Ureter (tissue), 1 donor: ENCODE measurements around the gene LY6G6D. TPM values are rescaled to one million over a fixed set of nuclear protein-coding genes. Genes with fewer than 3 reads are reported as not detected.
A peak's percentile ranks its signal among the peaks of the same experiment; 100 is the strongest.

Experiments used
- DNase-seq: peaks from one replicate; pipeline ENCODE4 v3.0.0-alpha.2; 2020; ENCODE audit warnings: low spot score
- total RNA-seq: library from RNA; stranded (reverse); gene quantifications from one replicate; pipeline ENCODE4 v1.2.4, GENCODE V29; 2023
- donor health status: DM: yes; HTN: yes; CAD: no.

LY6G6D gene
- total RNA-seq, 1 donor from 2014 or later, result not detected

DNA sequence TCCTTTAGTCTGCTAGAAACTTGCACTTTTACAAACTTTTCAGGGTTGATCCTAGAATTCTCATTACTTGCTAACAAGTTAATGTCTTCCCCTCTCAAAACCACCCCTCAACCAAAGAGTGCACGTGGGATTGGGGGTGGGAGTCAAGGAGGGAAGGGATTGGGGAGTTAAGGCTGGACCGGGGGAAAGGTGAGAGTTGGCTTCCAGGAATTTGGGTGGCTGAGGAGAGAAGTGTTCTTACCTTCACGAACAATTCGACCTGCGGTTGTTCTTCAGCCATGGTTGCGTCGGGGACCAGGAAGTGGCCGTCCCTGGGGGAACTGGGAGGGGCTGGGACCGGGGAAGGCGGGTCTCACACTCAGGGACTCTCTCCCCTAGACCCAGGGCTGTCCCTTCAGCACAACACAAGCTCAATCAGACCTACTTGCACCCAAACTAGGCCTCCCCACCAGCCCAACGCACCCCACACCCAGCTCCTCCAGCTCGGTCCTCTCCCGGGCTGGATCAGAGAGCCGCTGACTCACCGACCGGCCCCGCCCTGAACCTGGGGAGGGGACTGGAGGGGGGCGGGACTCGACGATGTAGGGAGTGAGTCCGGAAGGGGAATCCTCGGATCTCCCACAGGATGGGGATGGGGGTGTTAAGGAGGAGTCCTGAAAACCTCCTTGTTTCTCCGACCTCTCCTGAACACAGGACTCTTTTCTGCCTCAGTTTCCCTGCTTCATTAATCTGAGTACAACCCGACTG, 21.0 kb downstream of the LY6G6D start, which contains the start of gene CLIC1:
TSS of gene CLIC1 (minus strand) at position 510 of the 747 bp plus-strand sequence. CDS start at position 280, 230 bp downstream.
- DNase-seq, result peak; percentile 93

DNA sequence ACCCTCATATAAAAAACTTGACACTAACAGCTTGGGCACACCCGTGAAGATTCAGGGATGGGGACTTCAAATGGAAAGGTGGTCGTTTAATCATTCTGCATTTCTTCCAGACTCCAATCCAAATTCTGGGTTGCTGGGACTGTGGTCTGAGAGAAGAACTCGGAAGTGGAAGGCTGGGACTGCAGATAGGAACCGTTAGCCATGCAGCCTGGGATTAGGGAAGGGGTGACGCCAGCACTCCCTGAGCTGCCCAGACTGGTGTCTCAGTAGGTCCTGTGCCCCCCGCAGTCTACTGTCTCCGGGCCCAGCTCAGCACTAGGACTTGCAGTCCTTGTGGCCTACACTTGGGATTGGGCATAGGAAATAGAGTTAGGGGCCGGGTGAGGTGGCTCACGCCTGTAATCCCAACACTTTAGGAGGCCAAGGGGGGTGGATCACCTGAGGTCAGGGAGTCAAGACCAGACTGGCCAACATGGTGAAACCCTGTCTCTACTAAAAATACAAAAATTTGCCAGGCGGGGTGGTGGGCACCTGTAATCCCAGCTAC, 21.7 kb downstream of the LY6G6D start:
- DNase-seq, result no peak

DNA sequence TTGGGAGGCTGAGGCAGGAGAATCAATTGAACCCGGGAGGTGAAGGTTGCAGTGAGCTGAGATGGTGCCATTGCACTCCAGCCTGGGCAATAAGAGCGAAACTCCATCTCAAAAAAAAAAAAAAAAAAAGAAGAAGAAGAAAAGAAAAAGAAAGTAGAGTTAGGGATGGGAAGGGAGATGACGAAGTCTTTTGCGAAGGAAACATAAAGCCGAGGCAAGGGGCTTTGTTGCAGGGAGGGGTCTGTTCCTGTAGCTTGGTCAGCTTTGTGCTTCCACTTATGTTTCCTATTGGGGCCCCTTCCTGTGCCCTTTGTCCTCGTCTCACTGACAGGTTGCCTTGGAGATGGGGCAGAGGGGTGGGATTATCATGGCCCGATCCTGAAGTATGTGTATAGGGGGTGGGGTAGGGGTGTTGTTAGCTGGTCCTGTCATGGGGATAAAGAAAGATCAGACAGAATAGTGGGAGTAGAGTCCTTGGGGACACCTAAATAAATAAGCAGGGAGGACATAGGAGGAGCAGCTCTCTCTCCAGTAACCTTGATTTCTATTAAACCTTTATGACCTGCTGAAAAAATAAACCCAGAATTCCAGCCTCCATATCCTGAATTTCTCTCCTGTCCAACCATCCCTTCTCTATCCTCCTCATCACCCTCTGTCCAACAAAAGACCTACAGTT, 22.3 kb downstream of the LY6G6D start:
- DNase-seq, result no peak

DNA sequence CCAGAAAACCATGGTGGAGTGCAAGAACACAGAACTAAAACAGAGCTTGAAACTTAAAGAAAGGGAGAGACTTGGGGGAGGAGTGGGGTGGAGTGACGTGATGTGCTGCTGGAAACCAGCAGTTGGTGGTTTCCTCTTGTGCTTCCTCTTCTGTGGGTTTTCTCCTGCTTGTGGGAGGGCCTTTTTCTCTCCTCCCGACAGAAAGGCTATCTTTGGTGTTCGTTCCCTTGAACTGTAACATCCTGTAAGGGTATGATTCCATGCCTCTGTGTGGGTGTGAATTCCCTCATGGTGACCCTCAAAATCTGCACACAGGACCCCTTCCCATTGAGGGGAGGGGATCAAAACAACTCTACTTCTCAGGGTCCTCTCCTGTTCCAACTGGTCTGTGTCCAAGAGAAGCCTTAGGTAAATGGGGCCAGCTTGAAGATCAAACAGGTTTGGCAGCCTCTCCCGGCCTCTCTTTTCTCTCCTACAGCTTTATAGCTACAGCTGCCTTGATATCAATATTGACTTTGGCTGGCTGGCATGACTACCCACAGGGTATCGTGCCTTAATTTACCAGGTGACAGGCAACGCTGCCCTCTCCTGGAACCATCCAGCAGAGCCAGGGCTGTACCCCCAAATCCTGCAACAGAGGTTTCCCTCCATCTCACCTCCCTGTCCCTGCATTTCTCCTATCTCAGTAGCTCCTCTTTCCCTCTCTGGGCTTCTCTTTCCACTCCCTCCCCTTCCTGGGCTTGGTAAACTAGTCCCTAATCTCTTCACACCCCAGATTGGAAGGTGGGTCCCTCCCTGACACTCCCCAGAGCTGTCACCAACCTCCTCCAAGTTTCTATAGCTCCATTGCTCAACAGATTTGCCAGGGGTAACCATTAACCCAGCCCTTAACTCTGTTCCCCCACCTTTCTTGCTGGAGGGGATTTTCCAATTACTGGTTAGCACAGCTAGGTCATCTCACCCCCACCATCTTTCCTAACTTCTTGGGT, 23.1 kb downstream of the LY6G6D start:
- DNase-seq, result peak; percentile 79

DNA sequence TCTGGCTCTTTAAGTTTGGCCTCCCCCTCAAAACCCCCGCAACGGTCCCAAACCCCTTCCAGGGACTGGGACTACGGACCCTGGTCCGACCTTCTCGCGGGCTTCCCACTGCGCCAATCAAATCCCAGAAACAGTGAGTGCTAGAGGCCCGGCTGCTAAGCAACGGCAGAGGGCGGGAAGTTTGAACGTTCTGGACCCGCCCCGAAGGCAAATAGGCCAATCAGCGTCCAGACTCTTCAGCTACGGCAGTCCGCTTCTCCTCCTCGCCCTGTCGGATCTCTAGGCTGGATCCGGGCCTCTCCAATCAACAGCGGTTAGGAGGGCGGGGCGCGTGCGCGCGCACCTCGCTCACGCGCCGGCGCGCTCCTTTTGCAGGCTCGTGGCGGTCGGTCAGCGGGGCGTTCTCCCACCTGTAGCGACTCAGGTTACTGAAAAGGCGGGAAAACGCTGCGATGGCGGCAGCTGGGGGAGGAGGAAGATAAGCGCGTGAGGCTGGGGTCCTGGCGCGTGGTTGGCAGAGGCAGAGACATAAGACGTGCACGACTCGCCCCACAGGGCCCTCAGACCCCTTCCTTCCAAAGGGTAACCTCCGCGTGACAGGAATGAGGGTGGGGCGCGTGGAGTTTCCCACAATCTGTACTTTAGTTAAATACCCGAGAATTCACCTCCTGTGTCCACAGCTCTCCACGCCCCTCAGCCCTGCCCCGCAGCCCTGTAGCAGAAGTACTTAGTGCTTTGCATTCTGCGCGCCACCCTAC, 24.7 kb downstream of the LY6G6D start, which contains the start of gene MSH5:
TSS of gene MSH5 (plus strand) at position 367 of the 758 bp plus-strand sequence. CDS start 462 bp downstream, outside the sequence.
- DNase-seq, result peak; percentile 98

DNA sequence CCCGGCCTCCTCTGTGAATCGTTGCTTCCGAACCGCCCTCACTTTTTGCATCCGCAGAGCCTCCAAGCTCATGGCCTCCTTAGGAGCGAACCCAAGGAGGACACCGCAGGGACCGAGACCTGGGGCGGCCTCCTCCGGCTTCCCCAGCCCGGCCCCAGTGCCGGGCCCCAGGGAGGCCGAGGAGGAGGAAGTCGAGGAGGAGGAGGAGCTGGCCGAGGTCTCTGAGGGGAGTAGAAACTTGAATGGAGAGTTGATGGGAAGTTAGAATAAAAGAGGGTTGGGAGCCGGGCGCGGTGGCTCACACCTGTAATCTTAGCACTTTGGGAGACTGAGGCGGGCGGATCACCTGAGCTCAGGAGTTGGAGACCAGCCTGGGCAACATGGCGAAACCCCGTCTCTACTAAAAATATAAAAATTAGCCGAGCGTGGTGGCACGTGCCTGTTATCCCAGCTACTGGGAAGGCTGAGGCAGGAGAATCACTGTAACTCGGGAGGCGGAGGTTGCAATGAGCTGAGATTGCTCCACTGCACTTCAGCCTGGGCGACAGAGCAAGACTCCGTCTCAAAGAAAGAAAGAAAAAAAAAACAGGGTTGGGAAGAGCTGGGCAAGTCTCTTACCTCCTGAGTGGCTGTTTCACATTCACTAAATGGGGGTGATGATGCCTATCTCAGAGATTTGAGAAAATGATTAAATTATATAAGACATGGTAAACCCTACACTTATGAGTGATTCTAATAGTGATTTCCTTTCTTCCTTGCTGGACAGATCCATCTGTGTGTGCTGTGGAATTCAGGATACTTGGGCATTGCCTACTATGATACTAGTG, 25.5 kb downstream of the LY6G6D start:
- DNase-seq, result no peak

DNA sequence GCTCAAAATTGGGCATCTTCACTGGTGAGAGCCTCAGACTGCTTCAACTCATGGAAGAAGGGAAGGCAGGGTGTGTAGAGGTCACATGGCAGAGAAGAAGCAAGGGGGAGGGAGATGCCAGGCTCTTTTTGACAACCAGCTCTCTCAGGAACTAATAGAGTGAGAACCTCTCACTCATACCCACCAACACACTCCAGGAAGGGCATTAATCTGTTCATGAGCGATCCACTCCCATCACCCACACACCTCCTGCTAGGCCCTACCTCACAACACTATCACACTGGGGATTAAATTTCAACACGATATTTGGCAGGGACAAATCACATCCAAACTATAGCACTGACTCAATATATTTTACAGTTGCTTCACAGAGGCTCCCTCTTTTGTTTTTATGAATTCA, 26.7 kb downstream of the LY6G6D start:
- DNase-seq, result no peak

DNA sequence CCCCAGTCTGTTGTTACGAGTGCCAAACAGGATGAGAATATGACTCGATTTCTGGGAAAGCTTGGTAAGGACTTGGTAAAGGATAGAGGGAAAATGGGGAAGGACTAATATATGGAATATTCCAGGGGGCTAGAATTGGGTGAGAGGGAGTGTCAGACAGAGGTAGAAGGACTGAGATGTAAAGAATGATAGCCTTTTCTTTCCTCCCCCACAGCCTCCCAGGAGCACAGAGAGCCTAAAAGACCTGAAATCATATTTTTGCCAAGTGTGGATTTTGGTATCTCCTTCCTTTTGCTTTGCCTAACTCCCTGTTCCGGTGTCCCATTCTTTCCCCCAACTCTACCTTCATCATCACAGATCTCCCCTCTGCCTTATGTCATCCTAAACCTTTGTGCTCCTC, 27.7 kb downstream of the LY6G6D start:
- DNase-seq, result no peak

DNA sequence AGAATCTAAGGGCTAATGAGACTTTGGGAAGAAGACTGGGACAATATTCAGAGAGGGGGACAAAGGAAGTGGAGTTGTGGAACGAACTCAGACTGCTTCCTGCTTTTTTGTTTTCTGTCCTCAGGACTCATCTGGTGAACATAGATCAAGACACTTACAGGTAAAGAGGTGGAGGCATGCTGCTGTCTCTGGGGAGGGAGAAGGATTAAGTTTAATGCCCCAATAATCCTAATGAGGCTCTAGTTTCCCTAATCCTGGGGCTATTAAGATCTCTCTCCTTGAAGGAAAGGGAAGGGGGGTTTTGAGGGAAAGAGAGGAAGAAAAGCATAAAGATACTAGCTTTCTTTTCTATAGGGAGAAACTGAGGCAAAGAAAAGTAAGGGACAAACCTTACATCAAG, 29.3 kb downstream of the LY6G6D start:
- DNase-seq, result no peak

DNA sequence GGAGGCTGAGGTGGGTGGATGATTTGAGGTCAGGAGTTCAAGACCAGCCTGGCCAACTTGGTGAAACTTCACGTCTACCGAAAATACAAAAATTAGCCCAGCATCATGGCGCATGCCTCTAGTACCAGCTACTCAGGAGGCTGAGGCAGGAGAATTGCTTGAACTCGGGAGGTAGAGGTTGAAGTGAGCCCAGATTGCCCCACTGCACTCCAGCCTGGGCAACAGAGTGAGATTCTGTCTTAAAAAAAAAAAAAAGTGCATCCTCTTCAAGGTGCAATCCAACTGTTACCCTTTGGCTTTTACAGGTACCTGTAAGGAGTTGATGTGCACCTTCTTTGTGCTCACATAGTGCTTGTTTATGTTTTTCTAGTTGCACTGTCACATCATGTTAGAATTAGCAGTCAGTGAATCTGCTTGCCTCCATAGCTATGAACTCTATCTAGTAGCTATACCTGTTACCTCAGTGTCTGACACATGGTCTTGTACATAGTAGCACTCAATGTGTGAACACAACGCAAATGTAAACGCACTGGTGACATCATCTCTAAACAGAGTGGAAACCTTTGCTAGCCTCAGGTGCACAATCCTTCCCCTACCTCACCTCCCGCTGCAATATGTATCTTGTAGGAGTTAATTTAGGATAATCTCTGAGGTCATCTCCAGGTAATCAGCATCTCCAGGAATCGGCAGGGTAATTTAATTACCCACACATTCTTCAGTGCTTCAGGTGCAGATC, 34.3 kb downstream of the LY6G6D start:
- DNase-seq, result no peak

DNA sequence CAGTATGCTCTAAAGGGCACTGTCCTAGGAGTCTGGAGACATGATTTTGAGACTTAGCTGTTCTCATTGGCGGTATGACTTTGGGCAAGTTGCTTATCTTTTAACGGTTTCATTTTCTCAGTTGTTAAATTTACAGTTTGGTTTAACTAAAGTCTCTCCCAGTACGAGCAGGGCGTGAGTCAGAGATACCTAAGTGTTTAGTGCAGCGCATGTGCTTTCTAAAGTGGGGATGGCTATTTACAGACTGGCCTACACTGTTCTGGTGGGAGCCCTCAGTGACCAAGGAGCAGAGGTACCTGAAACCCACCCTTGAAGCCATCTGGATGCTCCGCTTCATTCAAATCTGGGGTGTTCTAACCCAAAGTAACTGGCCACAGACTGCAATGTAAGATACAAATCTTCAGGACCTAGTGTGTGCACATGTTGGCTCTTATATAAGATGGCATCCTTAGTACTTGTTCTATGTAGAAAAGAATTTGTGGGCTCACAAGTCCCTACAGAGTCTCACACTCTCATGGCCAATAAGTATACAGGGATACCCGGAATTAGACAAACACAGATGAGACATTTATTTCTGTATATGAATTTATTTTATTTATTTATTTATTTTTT, 35.4 kb downstream of the LY6G6D start:
- no peak for DNase-seq

DNA sequence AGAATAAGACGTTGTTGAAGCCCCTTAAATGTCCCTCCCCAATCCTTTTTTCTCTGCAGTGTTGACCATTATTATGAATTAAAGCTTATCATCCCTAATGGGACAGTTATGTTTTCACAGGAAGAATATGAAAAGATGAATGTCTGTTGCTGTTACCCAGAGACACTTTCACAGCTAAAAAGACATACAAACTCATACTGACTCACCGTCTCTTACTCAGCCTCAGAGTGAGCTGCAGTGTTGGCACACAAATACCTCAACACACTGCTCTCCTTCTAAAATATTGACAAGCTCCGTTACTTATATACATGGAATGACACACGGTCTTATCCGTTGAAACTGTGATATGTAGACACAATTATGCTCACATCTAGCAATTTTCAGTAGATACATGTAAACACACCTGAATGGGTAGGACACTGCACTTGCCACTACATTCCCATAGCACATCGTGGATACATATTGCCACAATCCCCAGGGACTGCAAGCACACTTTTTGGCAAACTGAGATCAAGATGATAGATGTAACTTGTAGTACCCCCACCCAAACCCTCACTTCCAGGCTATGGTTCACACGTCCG, 37.7 kb downstream of the LY6G6D start:
- no peak for DNase-seq

DNA sequence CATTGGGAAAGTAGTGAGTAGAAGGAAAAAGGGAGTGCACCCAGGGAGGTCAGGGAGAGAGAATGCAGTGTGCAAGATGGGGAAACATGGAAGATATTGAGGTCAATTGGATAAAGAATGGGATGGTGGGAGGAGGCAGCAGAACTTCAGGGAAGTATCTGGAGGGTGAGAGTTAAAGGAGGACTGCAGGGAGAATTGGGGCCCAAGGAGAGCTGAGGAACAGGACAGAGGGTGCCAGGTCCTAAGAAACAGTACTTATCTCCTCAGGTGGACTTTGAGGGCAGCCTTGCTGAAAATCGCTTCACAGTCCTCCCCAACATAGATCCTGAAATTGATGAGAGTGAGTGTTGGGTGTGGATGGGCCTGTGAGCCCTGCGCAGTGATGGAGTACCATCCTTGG, 43.1 kb downstream of the LY6G6D start:
- DNase-seq, result no peak

DNA sequence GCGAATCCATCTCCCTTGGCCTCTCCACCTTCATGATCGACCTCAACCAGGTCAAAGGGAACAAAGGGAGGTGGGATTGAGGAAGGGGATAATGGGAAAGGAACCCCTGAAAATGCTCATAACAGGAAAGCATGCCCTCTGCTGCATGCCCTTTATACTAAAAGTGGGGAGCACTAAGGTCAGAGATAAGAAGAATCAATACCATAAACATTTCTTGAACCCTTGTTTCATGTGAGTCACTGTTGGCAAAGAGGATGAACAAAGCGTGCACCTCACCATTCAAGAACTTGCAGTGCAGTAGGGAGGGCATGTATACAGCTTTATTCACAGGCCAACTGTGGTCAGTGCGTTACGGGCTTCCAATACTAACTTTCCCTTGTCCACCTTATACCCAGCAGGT, 45.6 kb downstream of the LY6G6D start:
- no peak for DNase-seq

DNA sequence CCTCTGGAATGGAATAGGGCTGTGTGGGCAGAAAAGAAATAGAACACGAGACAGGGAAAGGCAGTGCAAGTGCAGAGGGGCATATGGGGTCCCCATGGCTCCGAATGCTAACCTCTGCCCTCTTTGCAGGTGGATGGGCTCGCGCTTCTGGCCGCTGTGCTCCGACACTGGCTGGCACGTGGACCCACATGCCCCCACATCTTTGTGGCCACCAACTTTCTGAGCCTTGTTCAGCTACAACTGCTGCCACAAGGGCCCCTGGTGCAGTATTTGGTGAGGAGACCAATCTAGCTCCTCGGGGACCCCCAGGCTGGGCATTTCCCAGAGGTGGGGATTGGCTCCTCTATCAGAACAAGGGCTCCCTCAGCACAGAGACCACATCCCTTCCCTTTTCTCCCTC, 46.2 kb downstream of the LY6G6D start:
- DNase-seq, result no peak

DNA sequence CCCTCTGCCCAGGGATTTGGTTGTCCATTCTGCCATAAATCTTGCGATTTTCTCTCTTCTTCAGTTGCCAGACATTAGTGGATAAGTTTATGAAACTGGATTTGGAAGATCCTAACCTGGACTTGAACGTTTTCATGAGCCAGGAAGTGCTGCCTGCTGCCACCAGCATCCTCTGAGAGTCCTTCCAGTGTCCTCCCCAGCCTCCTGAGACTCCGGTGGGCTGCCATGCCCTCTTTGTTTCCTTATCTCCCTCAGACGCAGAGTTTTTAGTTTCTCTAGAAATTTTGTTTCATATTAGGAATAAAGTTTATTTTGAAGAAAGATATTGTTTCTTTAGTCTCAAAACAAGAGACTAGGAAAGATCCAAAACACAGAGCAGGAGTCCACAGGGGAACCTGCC, 47.2 kb downstream of the LY6G6D start, which contains the start of gene SAPCD1:
TSS of gene SAPCD1 (plus strand) at position 301 of the 400 bp plus-strand sequence. CDS start 399 bp downstream, outside the sequence.
- DNase-seq, result no peak

DNA sequence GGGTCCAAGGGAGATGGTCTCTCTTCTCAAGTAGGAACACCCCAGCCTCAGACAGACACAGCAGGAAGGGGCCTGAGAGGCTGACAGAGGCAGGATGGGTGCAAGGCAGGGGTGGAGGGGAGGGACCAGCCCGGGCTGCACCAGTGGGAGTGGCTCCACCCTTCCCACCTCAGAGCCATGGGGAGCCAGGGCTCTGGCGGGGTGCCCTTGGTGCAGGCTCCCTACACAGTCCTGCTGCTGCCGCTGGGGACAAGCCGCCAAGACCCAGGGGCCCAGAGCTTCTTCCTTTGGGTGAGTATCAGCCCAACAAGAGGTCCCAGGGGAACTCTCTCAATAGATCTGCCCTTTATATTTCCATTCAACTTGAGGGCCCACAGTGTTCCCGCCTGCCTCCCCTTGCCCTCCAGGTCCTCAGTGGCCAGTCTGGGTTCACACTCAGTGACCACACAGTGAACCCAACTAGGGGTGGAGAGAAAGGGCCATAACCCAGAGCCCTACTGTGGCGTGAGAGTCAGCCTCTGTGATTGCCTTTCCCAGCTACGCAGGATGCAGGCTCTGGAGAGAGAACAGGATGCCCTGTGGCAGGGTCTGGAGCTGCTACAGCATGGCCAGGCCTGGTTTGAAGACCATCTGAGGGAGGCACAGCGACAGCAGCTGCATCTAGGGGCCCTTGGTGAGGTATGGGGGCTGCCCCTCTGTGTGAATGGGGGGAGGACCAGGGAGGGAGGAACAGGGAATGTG, 47.9 kb downstream of the LY6G6D start:
- DNase-seq, result no peak

DNA sequence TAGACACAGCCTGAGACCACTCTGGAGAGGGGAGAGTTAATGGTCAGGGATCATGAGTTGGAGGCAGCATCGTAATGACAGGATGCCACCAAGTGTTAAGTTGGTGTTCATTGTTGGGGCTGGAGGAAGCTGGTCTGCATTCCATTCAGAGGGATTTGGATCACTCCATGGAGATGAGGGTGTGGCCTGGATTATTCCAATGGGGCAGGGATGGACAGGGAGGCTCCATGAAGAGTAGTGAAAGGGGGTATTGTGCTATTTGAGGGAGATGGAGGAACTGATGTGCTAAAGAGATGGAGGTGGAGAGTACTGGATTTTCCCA, 48.4 kb downstream of the LY6G6D start:
- no peak for DNase-seq
